H1 (cell line): ENCODE measurements around the gene UGT1A10. TPM values are rescaled to one million over a fixed set of nuclear protein-coding genes. Genes with fewer than 3 reads are reported as not detected.

Experiments
- CTCF ChIA-PET: fragments of 300-600 bp; sonication (Branson Sonifier 250); formaldehyde crosslinking; loops from one replicate; lab custom pipeline; 2021; ENCODE audit not compliant: partially characterized antibody; lab: Charles Lee
- POLR2A ChIA-PET: fragments of 300-600 bp; sonication (Branson Sonifier 250); formaldehyde crosslinking; loops from one replicate; lab custom pipeline; 2021; ENCODE audit warnings: inconsistent platforms; ENCODE audit not compliant: partially characterized antibody; lab: Charles Lee
- DNase-seq, 2 experiments: peaks; one replicate each; pipeline versions ENCODE4 v3.0.0 to v3.0.0-alpha.2; 2010 to 2022; ENCODE audit warnings: low spot score in 2 of 2, low read depth in 1 of 2, mixed read lengths in 1 of 2
- FAIRE-seq: peaks from 2 replicates; lab custom pipeline; 2011; peaks lifted over from hg19 to GRCh38; lab: Jason Lieb, UNC
- H2AFZ ChIP-seq: 2 replicates; pipeline ENCODE4 v1.8.1; 2012; ENCODE audit warnings: low read length, inconsistent platforms
- H2AK5ac ChIP-seq: 2 replicates; pipeline ENCODE4 v1.6.1; 2013; ENCODE audit warnings: low read depth, low read length
- H2BK120ac ChIP-seq: replicated peaks from 2 replicates; pipeline ENCODE3; 2013; ENCODE audit warnings: low read depth, low read length, inconsistent platforms
- H2BK12ac ChIP-seq: 2 replicates; pipeline ENCODE4 v1.6.1; 2013; ENCODE audit warnings: low read depth, low read length
- H2BK15ac ChIP-seq: 2 replicates; pipeline ENCODE4 v1.6.1; 2013; ENCODE audit warnings: low read length
- H2BK20ac ChIP-seq: 2 replicates; pipeline ENCODE4 v1.6.1; 2013; ENCODE audit warnings: low read length
- H2BK5ac ChIP-seq: 2 replicates; pipeline ENCODE4 v1.6.1; 2013; ENCODE audit warnings: low read depth, low read length
- H3K14ac ChIP-seq: 2 replicates; pipeline ENCODE4 v1.6.1; 2013; ENCODE audit warnings: inconsistent platforms; ENCODE audit not compliant: insufficient read length
- H3K18ac ChIP-seq: 2 replicates; pipeline ENCODE4 v1.6.1; 2013; ENCODE audit warnings: low read length; ENCODE audit errors: extremely low read depth
- H3K23ac ChIP-seq: 2 replicates; pipeline ENCODE4 v1.6.1; 2013; ENCODE audit warnings: inconsistent platforms; ENCODE audit not compliant: insufficient read length
- H3K23me2 ChIP-seq: 2 replicates; pipeline ENCODE4 v1.6.1; 2013; ENCODE audit warnings: low read depth, low read length
- H3K27ac ChIP-seq: 2 replicates; pipeline ENCODE4 v1.6.1; 2011; ENCODE audit warnings: low read depth, low read length, inconsistent platforms
- H3K27me3 ChIP-seq, 4 experiments: replicated peaks in 1 of 4; 1 replicate in 1 of 4; 2 replicates in 3 of 4; pipeline versions ENCODE4 v1.6.1 to v1.8.1; 2011 to 2013; ENCODE audit warnings: low read length in 3 of 4, mild to moderate bottlenecking in 3 of 4, inconsistent platforms in 2 of 4, mixed read lengths in 2 of 4, moderate library complexity in 1 of 4; ENCODE audit not compliant: control insufficient read depth in 3 of 4, insufficient read depth in 3 of 4; ENCODE audit errors: extremely low read depth in 1 of 4
- H3K36me3 ChIP-seq, 4 experiments: 2 replicates each; pipeline versions ENCODE4 v1.6.1 to v1.8.1; 2011 to 2013; ENCODE audit warnings: mild to moderate bottlenecking in 4 of 4, low read length in 3 of 4, moderate library complexity in 2 of 4, control low read depth in 1 of 4, inconsistent platforms in 1 of 4; ENCODE audit not compliant: insufficient read depth in 4 of 4, control insufficient read depth in 2 of 4
- H3K4ac ChIP-seq: replicated peaks from 2 replicates; pipeline ENCODE3; 2013; ENCODE audit warnings: low read length, low read depth, mixed read lengths, inconsistent platforms; ENCODE audit not compliant: insufficient read length
- H3K4me1 ChIP-seq, 4 experiments: replicated peaks in 1 of 4; 1 replicate in 1 of 4; 2 replicates in 3 of 4; pipeline versions ENCODE4 v1.6.1 to v1.8.1; 2011 to 2013; ENCODE audit warnings: low read length in 3 of 4, inconsistent platforms in 2 of 4, mixed read lengths in 1 of 4; ENCODE audit not compliant: insufficient read depth in 4 of 4, control insufficient read depth in 3 of 4
- H3K4me2 ChIP-seq, 2 experiments: 2 replicates each; pipeline versions ENCODE4 v1.6.1 to v1.8.1; 2011 to 2013; ENCODE audit warnings: low read depth in 2 of 2, low read length in 2 of 2, control low read depth in 1 of 2, inconsistent platforms in 1 of 2, mild to moderate bottlenecking in 1 of 2; ENCODE audit not compliant: insufficient read depth in 1 of 2
- H3K4me3 ChIP-seq, 4 experiments: fragments of 200-600, 300-600 bp in 1 of 4; sonication (generic), shearing (Covaris generic), sonication (Bioruptor Twin) in 1 of 4; 2 replicates each; pipeline versions ENCODE4 v1.5.1 to v1.8.1; 2011 to 2016; ENCODE audit warnings: low read length in 4 of 4, low read depth in 3 of 4, control low read depth in 2 of 4, inconsistent platforms in 2 of 4, mild to moderate bottlenecking in 2 of 4, mixed read lengths in 1 of 4, moderate library complexity in 1 of 4; ENCODE audit not compliant: insufficient read depth in 2 of 4; ENCODE audit errors: extremely low read depth in 1 of 4
- H3K56ac ChIP-seq: replicated peaks from 2 replicates; pipeline ENCODE3; 2013; ENCODE audit warnings: low read depth, mild to moderate bottlenecking, mixed read lengths, low read length, inconsistent platforms; ENCODE audit not compliant: insufficient read length
- H3K79me1 ChIP-seq: 2 replicates; pipeline ENCODE4 v1.6.1; 2013; ENCODE audit warnings: low read depth, low read length, control low read depth
- H3K79me2 ChIP-seq, 2 experiments: 2 replicates each; pipeline versions ENCODE4 v1.6.1 to v1.8.1; 2012 to 2013; ENCODE audit warnings: low read length in 2 of 2, mild to moderate bottlenecking in 2 of 2, inconsistent platforms in 1 of 2; ENCODE audit not compliant: insufficient read depth in 2 of 2, control insufficient read depth in 1 of 2
- H3K9ac ChIP-seq, 4 experiments: replicated peaks in 1 of 4; 1 replicate in 1 of 4; 2 replicates in 3 of 4; pipeline versions ENCODE4 v1.6.1 to v1.8.1; 2011 to 2013; ENCODE audit warnings: low read depth in 3 of 4, low read length in 3 of 4, control low read depth in 2 of 4, mild to moderate bottlenecking in 2 of 4, moderate library complexity in 2 of 4, inconsistent platforms in 1 of 4; ENCODE audit errors: extremely low read depth in 1 of 4
- H3K9me3 ChIP-seq, 2 experiments: 2 replicates each; pipeline versions ENCODE4 v1.6.1 to v1.8.1; 2012 to 2013; ENCODE audit warnings: mild to moderate bottlenecking in 2 of 2, moderate library complexity in 2 of 2, control low read depth in 1 of 2, inconsistent platforms in 1 of 2, low read depth in 1 of 2, low read length in 1 of 2, mixed read lengths in 1 of 2; ENCODE audit not compliant: insufficient read depth in 2 of 2
- H4K20me1 ChIP-seq, 2 experiments: replicated peaks in 1 of 2; 2 replicates each; pipeline versions ENCODE3 to v1.8.1; 2011 to 2013; ENCODE audit warnings: inconsistent platforms in 2 of 2, low read length in 2 of 2, mild to moderate bottlenecking in 1 of 2; ENCODE audit not compliant: insufficient read depth in 2 of 2, control insufficient read depth in 1 of 2
- H4K5ac ChIP-seq: 2 replicates; pipeline ENCODE4 v1.6.1; 2013; ENCODE audit warnings: low read length, low read depth, mixed read lengths, inconsistent platforms; ENCODE audit not compliant: insufficient read length
- H4K8ac ChIP-seq: 2 replicates; pipeline ENCODE4 v1.8.0; 2013; ENCODE audit warnings: mild to moderate bottlenecking, moderate library complexity, low read length, inconsistent platforms; ENCODE audit not compliant: insufficient read depth; ENCODE audit errors: extremely low read depth
- H4K91ac ChIP-seq: replicated peaks from 2 replicates; pipeline ENCODE3; 2013; ENCODE audit warnings: low read length, mixed read lengths, inconsistent platforms; ENCODE audit not compliant: insufficient read length
- HDAC2 ChIP-seq, 2 experiments: fragments of 300-600 bp in 1 of 2; sonication (generic) in 1 of 2; IDR thresholded peaks; 2 replicates each; pipeline ENCODE4 v1.6.1; 2011 to 2012; ENCODE audit warnings: low read depth in 2 of 2, low read length in 2 of 2, mild to moderate bottlenecking in 2 of 2, moderate library complexity in 2 of 2, borderline replicate concordance in 1 of 2, inconsistent platforms in 1 of 2
- WGBS, 2 experiments: shearing (Covaris generic) in 1 of 2; methylation state at CpG; one replicate each; pipeline versions ENCODE4 v1.1.6 to v1.1.7; 2013 to 2015; ENCODE audit warnings: low lambda C conversion rate in 2 of 2, mixed read lengths in 2 of 2, inconsistent platforms in 1 of 2, low coverage in 1 of 2, missing lambda C conversion rate in 1 of 2; ENCODE audit not compliant: insufficient replicate concordance in 2 of 2, insufficient coverage in 1 of 2, insufficient read length in 1 of 2; ENCODE audit errors: extremely low coverage in 1 of 2, missing lambda C conversion rate in 1 of 2; 5-methylcytosine and 5-hydroxymethylcytosine counted together
- polyA plus RNA-seq, 7 experiments: library from polyadenylated mRNA; depleted of rRNA in 3 of 7; stranded (reverse) in 5 of 7; unstranded in 2 of 7; fragments of >200 nt in 5 of 7; fragments of 200-250 nt in 2 of 7; gene quantifications; 1 replicate in 5 of 7; 2 replicates in 1 of 7; 4 replicates in 1 of 7; pipeline versions ENCODE4 v1.2.1 to v1.2.3, GENCODE V29; 2011 to 2013; ENCODE audit warnings: missing spikeins in 2 of 7, mixed read lengths in 2 of 7
- total RNA-seq: library from RNA; stranded (reverse); fragmentation: NEBNext Ultra II Directional; extraction: Animal tissue kit (Norgen Biotek cat#: 25700); gene quantifications from 2 replicates; pipeline ENCODE4 v1.2.1, GENCODE V29; 2021

Gene UGT1A10
- total and polyA plus RNA-seq, 2 of the 8 experiments (the other 6 are each of a cell fraction or from before 2014, with no cell fraction given) = not detected

- Histone ChIP-seq H3K27me3 (no peaks in the 10 kb centered on the region), H3K4me3 (no peak overlapping the region), H3K4me2 (no peak overlapping the region), H3K14ac (no peak overlapping the region), H3K36me3 (no peaks in the 10 kb centered on the region), H2BK20ac (no peak overlapping the region), H2BK5ac (no peak overlapping the region), H4K20me1 (no peaks in the 10 kb centered on the region), H3K9ac (no peak overlapping the region), H4K8ac (no peak overlapping the region), H3K4ac (no peak overlapping the region), H4K5ac (no peak overlapping the region), H4K91ac (no peak overlapping the region), H3K4me1 (no peaks in the 10 kb centered on the region), H3K27ac (no peak overlapping the region), H3K23me2 (no peaks in the 10 kb centered on the region), H2BK15ac (no peak overlapping the region), H3K79me2 (no peaks in the 10 kb centered on the region), H3K23ac (no peak overlapping the region), H2BK12ac (no peak overlapping the region), H3K56ac (no peak overlapping the region), H3K79me1 (no peaks in the 10 kb centered on the region), H2AK5ac (no peak overlapping the region), H3K9me3 (peaks cover 5 to 6% of the 10 kb centered on the region in 2 experiments; a peak in 1 of 4 replicates), H3K18ac (no peak overlapping the region), H2AFZ (no peak overlapping the region), H2BK120ac (no peak overlapping the region)
- CTCF ChIA-PET = no interaction called here
- POLR2A ChIA-PET = no interaction called here
- WGBS, 2 experiments = 94% methylated on average over 3 of the region's 3 CpGs; no CpG with 5 or more reads in 1 of the 2 experiments
- FAIRE-seq (no peak), DNase-seq (no peak)
- no peak for TF ChIP-seq HDAC2 (IDR thresholded peaks at IDR 0.05; ENCODE audit: borderline replicate concordance in 1 of 2, low read depth in 2 of 2, low read length in 2 of 2)
These were observed 31.4 kb upstream of the UGT1A10 start for GRCh38 chr2:233604826-233605225.
